HCT116 (cell line): ENCODE measurements around the gene MED9. TPM values are rescaled to one million over a fixed set of nuclear protein-coding genes. Genes with fewer than 3 reads are reported as not detected.

Experiments
- ATAC-seq: fragments of 200-7000 bp; cut with Tn5 transposase; 2 replicates; pipeline ENCODE4 v1.9.1; 2020; ENCODE audit warnings: mild to moderate bottlenecking, moderate library complexity
- BruUV-seq: library from RNA; stranded (reverse); fragments of 400-500 nt; replicated peaks from 2 replicates; lab custom pipeline; 2021; lab: Mats Ljungman, UMichigan
- CTCF ChIA-PET: fragments of 300-600 bp; sonication (Branson Sonifier 250); formaldehyde crosslinking; loops from one replicate; lab custom pipeline; 2021; ENCODE audit warnings: antibody characterized with exemption; lab: Charles Lee
- POLR2A ChIA-PET: fragments of 300-600, 350-600 bp; sonication (Branson Sonifier 250); formaldehyde crosslinking; loops from one replicate; lab custom pipeline; 2021; ENCODE audit warnings: antibody characterized with exemption; lab: Charles Lee
- RAD21 ChIA-PET, 2 experiments: fragments of 300-600 bp; sonication (Branson Sonifier 250); formaldehyde crosslinking; loops; one replicate each; lab custom pipeline; 2023; ENCODE audit warnings: low total read pairs in 2 of 2; ENCODE audit not compliant: uncharacterized antibody in 2 of 2, unreplicated experiment in 2 of 2, low non-redundant PET in 1 of 2; lab: Charles Lee
- DNase-seq: peaks from one replicate; pipeline ENCODE4 v3.0.0-alpha.2; 2010; ENCODE audit warnings: low read depth, low spot score
- H2AFZ ChIP-seq: fragments of 200-600 bp; shearing (Covaris generic), sonication (generic); 2 replicates; pipeline ENCODE4 v1.6.1; 2017; ENCODE audit warnings: low read depth, mixed run types, mixed read lengths, antibody characterized with exemption, low read length; ENCODE audit not compliant: poor library complexity, severe bottlenecking
- H3K27ac ChIP-seq: 2 replicates; pipeline ENCODE4 v1.5.1; 2012; ENCODE audit warnings: low read depth, low read length
- H3K27me3 ChIP-seq: fragments of 200-600 bp; sonication (generic); 2 replicates; pipeline ENCODE4 v1.6.1; 2016; ENCODE audit warnings: mixed run types, low read length, mixed read lengths; ENCODE audit not compliant: insufficient read depth
- H3K36me3 ChIP-seq, 2 experiments: fragments of 200-500 bp in 1 of 2; fragments of 200-600 bp in 1 of 2; sonication (Bioruptor generic) in 1 of 2; sonication (generic) in 1 of 2; 2 replicates each; pipeline versions ENCODE4 v1.5.1 to v1.6.1; 2014 to 2016; ENCODE audit warnings: low read length in 2 of 2, inconsistent platforms in 1 of 2, mixed read lengths in 1 of 2, mixed run types in 1 of 2; ENCODE audit not compliant: insufficient read depth in 2 of 2, control insufficient read depth in 1 of 2
- H3K4me1 ChIP-seq, 2 experiments: fragments of 200-600 bp in 1 of 2; sonication (generic) in 1 of 2; 2 replicates each; pipeline versions ENCODE4 v1.5.1 to v1.6.1; 2012 to 2017; ENCODE audit warnings: low read length in 2 of 2, inconsistent platforms in 1 of 2, mild to moderate bottlenecking in 1 of 2, mixed read lengths in 1 of 2, mixed run types in 1 of 2, moderate library complexity in 1 of 2; ENCODE audit not compliant: insufficient read depth in 2 of 2, control insufficient read depth in 1 of 2
- H3K4me2 ChIP-seq: fragments of 200-600 bp; sonication (generic); 2 replicates; pipeline ENCODE4 v1.6.1; 2017; ENCODE audit warnings: mixed run types, low read length, mixed read lengths
- H3K4me3 ChIP-seq, 2 experiments: fragments of 200-600 bp in 1 of 2; sonication (generic) in 1 of 2; replicated peaks in 1 of 2; 2 replicates each; pipeline ENCODE4 v1.5.1; 2011 to 2016; ENCODE audit warnings: low read length in 2 of 2, control low read depth in 1 of 2, low read depth in 1 of 2, mild to moderate bottlenecking in 1 of 2, mixed read lengths in 1 of 2, mixed run types in 1 of 2
- H3K79me2 ChIP-seq: fragments of 200-600 bp; sonication (generic); 2 replicates; pipeline ENCODE4 v1.6.1; 2017; ENCODE audit warnings: mild to moderate bottlenecking, mixed run types, low read length, moderate library complexity, mixed read lengths; ENCODE audit not compliant: insufficient read depth
- H3K9ac ChIP-seq: fragments of 200-600 bp; sonication (generic); 2 replicates; pipeline ENCODE4 v1.6.1; 2016; ENCODE audit warnings: low read length, mixed read lengths
- H3K9me2 ChIP-seq: fragments of 200-600 bp; sonication (generic), shearing (Covaris generic); 2 replicates; pipeline ENCODE4 v1.6.1; 2017; ENCODE audit warnings: mixed run types, mild to moderate bottlenecking, moderate library complexity; ENCODE audit not compliant: insufficient read depth
- H3K9me3 ChIP-seq, 2 experiments: fragments of 200-500 bp in 1 of 2; fragments of 200-600 bp in 1 of 2; sonication (Bioruptor generic) in 1 of 2; sonication (generic) in 1 of 2; 2 replicates each; pipeline ENCODE4 v1.6.1; 2014 to 2017; ENCODE audit warnings: low read length in 2 of 2, mixed read lengths in 2 of 2, inconsistent platforms in 1 of 2, low read depth in 1 of 2, mild to moderate bottlenecking in 1 of 2, mixed run types in 1 of 2, moderate library complexity in 1 of 2; ENCODE audit not compliant: control insufficient read depth in 1 of 2, insufficient read depth in 1 of 2
- H4K20me1 ChIP-seq: fragments of 200-600 bp; sonication (generic), shearing (Covaris generic); 2 replicates; pipeline ENCODE4 v1.6.1; 2017; ENCODE audit warnings: mixed run types, mild to moderate bottlenecking, moderate library complexity; ENCODE audit not compliant: insufficient read depth
- CBX3 ChIP-seq: IDR thresholded peaks from 2 replicates; pipeline ENCODE4 v1.6.1; 2012; ENCODE audit warnings: low read depth
- CEBPB ChIP-seq: IDR thresholded peaks from 2 replicates; pipeline ENCODE4 v1.6.1; 2012; ENCODE audit warnings: low read depth
- EGR1 ChIP-seq: IDR thresholded peaks from 2 replicates; pipeline ENCODE4 v1.6.1; 2012; ENCODE audit warnings: low read depth
- ELF1 ChIP-seq: IDR thresholded peaks from 2 replicates; pipeline ENCODE4 v1.6.1; 2012; ENCODE audit warnings: low read depth, borderline replicate concordance
- EZH2phosphoT487 ChIP-seq: fragments of 200-600 bp; IDR thresholded peaks from 2 replicates; pipeline ENCODE4 v1.6.1; 2018; ENCODE audit warnings: antibody characterized with exemption, borderline replicate concordance
- FOSL1 ChIP-seq: IDR thresholded peaks from 2 replicates; pipeline ENCODE4 v1.6.1; 2012; ENCODE audit warnings: low read depth
- JUND ChIP-seq: IDR thresholded peaks from 2 replicates; pipeline ENCODE4 v1.6.1; 2012
- RAD21 ChIP-seq: IDR thresholded peaks from 2 replicates; pipeline ENCODE4 v1.6.1; 2012; ENCODE audit warnings: low read depth, mild to moderate bottlenecking
- SIN3A ChIP-seq: IDR thresholded peaks from 2 replicates; pipeline ENCODE4 v1.6.1; 2012; ENCODE audit warnings: low read depth
- SP1 ChIP-seq: IDR thresholded peaks from 2 replicates; pipeline ENCODE4 v1.6.1; 2012; ENCODE audit warnings: low read depth
- SRF ChIP-seq: IDR thresholded peaks from 2 replicates; pipeline ENCODE4 v1.6.1; 2012; ENCODE audit warnings: low read depth
- TCF7L2 ChIP-seq: IDR thresholded peaks from 2 replicates; pipeline ENCODE4 v1.7.0; 2011; ENCODE audit warnings: borderline replicate concordance, inconsistent platforms; ENCODE audit not compliant: insufficient read depth, insufficient read length; ENCODE audit errors: extremely low read depth
- YY1 ChIP-seq: IDR thresholded peaks from 2 replicates; pipeline ENCODE4 v1.6.1; 2011; ENCODE audit warnings: low read length, low read depth, moderate library complexity, mild to moderate bottlenecking; ENCODE audit not compliant: insufficient replicate concordance; ENCODE audit errors: extremely low read depth
- ZFX ChIP-seq: fragments of 450-650 bp; IDR thresholded peaks from 2 replicates; pipeline ENCODE4 v1.6.1; 2017
- ZNF274 ChIP-seq: fragments of 200-500 bp; sonication (Bioruptor generic); IDR thresholded peaks from 2 replicates; pipeline ENCODE4 v1.6.1; 2014; ENCODE audit warnings: mild to moderate bottlenecking, low read depth, low read length, inconsistent platforms
- intact Hi-C: fragments of 100-400 bp; cut with micrococcal nuclease; formaldehyde crosslinking; loops from 2 replicates; pipeline ENCODE4 v1.10.0; 2022
- total RNA-seq: library from RNA; stranded (reverse); gene quantifications from one replicate; pipeline ENCODE4 v1.2.1, GENCODE V29; 2021; ENCODE audit not compliant: unreplicated experiment
- TF ChIP-seq, protein P1 (sequence below): IDR thresholded peaks from 2 replicates; pipeline ENCODE4 v1.6.1; 2011; ENCODE audit warnings: mild to moderate bottlenecking, low read length, moderate library complexity; ENCODE audit not compliant: insufficient replicate concordance; ENCODE audit errors: extremely low read depth
- TF ChIP-seq, protein P2 (sequence below): IDR thresholded peaks from 2 replicates; pipeline ENCODE4 v1.6.1; 2012
- TF ChIP-seq, protein P3 (sequence below), 3 experiments: fragments of 200-600 bp in 1 of 3; sonication (generic) in 1 of 3; IDR thresholded peaks in 2 of 3; conservative IDR thresholded peaks in 1 of 3; 2 replicates each; pipeline ENCODE4 v1.5.1; 2012 to 2017; ENCODE audit warnings: low read depth in 2 of 3, low read length in 2 of 3, antibody characterized with exemption in 1 of 3, borderline replicate concordance in 1 of 3, control low read depth in 1 of 3, mild to moderate bottlenecking in 1 of 3, mixed read lengths in 1 of 3, mixed run types in 1 of 3, moderate library complexity in 1 of 3; ENCODE audit not compliant: insufficient read depth in 1 of 3
- TF ChIP-seq, protein P4 (sequence below): IDR thresholded peaks from 2 replicates; pipeline ENCODE4 v1.6.1; 2012

The MED9 gene
- total RNA-seq, 1 experiment from 2014 or later = 13.9 TPM

DNA sequence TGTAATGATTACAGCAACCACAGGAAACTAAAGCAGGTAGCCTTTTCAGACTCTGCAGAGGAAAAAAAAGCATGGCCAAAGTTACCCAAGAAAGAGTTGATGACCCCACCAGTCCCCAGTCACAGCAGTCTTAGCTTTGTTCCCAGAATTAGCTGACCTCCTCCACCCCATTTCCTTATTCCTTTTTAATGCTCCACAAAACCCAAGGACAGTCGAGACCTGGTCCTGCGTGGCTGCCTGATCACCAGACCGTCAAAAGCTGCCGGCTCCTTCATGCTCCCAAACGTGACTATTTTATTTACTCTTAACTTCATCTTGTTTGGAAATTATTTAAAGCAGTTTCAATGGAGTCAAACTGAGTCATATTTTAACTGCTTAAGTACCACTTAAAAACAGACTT lies 28.7 kb upstream of the MED9 start:
- DNase-seq = no peak
- Histone ChIP-seq H3K27ac (no peak overlapping the region), H3K36me3 (no peaks in the 10 kb centered on the region), H3K4me1 (peaks cover 24 to 25% of the 10 kb centered on the region in 2 experiments), H2AFZ (no peak overlapping the region)
- ATAC-seq = no peak
- ChIA-PET POLR2A (no interaction called here), RAD21 (no interaction called here)
- no TSS peak for BruUV-seq
- TF ChIP-seq, protein P1, sequence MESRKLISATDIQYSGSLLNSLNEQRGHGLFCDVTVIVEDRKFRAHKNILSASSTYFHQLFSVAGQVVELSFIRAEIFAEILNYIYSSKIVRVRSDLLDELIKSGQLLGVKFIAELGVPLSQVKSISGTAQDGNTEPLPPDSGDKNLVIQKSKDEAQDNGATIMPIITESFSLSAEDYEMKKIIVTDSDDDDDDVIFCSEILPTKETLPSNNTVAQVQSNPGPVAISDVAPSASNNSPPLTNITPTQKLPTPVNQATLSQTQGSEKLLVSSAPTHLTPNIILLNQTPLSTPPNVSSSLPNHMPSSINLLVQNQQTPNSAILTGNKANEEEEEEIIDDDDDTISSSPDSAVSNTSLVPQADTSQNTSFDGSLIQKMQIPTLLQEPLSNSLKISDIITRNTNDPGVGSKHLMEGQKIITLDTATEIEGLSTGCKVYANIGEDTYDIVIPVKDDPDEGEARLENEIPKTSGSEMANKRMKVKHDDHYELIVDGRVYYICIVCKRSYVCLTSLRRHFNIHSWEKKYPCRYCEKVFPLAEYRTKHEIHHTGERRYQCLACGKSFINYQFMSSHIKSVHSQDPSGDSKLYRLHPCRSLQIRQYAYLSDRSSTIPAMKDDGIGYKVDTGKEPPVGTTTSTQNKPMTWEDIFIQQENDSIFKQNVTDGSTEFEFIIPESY = no peak
- TF ChIP-seq, protein P2, sequence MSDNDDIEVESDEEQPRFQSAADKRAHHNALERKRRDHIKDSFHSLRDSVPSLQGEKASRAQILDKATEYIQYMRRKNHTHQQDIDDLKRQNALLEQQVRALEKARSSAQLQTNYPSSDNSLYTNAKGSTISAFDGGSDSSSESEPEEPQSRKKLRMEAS = no peak
- TF ChIP-seq ELF1 (no peak), CEBPB (no peak), ZNF274 (no peak), FOSL1 (no peak), EGR1 (no peak), JUND (no peak), TCF7L2 (no peak), ZFX (no peak), RAD21 (no peak), YY1 (no peak), SRF (no peak), SIN3A (no peak), SP1 (no peak), EZH2phosphoT487 (no peak), CBX3 (no peak)
- TF ChIP-seq, protein P3, sequence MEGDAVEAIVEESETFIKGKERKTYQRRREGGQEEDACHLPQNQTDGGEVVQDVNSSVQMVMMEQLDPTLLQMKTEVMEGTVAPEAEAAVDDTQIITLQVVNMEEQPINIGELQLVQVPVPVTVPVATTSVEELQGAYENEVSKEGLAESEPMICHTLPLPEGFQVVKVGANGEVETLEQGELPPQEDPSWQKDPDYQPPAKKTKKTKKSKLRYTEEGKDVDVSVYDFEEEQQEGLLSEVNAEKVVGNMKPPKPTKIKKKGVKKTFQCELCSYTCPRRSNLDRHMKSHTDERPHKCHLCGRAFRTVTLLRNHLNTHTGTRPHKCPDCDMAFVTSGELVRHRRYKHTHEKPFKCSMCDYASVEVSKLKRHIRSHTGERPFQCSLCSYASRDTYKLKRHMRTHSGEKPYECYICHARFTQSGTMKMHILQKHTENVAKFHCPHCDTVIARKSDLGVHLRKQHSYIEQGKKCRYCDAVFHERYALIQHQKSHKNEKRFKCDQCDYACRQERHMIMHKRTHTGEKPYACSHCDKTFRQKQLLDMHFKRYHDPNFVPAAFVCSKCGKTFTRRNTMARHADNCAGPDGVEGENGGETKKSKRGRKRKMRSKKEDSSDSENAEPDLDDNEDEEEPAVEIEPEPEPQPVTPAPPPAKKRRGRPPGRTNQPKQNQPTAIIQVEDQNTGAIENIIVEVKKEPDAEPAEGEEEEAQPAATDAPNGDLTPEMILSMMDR (IDR thresholded peaks at IDR 0.05 in 2 of 3, conservative IDR thresholded peaks at IDR 0.05 in 1 of 3; ENCODE audit: borderline replicate concordance in 1 of 3, insufficient read depth in 1 of 3, low read depth in 2 of 3, low read length in 2 of 3) = no peak
- TF ChIP-seq, protein P4, sequence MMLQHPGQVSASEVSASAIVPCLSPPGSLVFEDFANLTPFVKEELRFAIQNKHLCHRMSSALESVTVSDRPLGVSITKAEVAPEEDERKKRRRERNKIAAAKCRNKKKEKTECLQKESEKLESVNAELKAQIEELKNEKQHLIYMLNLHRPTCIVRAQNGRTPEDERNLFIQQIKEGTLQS = no peak
- TF ChIP-seq, all 23 proteins: peak for 0
- Histone ChIP-seq H4K20me1 (no peaks in the 10 kb centered on the region), H3K4me3 (no peak overlapping the region), H3K9me2 (no peaks in the 10 kb centered on the region), H3K27me3 (0 out of 2 replicates have a peak, but pooled peaks cover 10% of the 10 kb centered on the region), H3K79me2 (no peaks in the 10 kb centered on the region), H3K9ac (no peak overlapping the region), H3K9me3 (no peaks in the 10 kb centered on the region; a peak in 1 of 4 replicates), H3K4me2 (no peak overlapping the region)
- CTCF ChIA-PET = no interaction called here
- intact Hi-C loops = no loop called here
